Embryonic facial prominence (tissue), 1 donor: ENCODE results near the gene CANT1.
A peak's percentile ranks its signal among the peaks of the same experiment; 100 is the strongest.

Experiments used
- DNase-seq: peaks from one replicate; pipeline ENCODE4 v3.0.0-alpha.2; 2016; ENCODE audit errors: extremely low spot score

CANT1 gene

GRCh38 chr17:79009397-79010303 lies at the start of gene CANT1:
Gene CANT1 (minus strand): TSS chr17:79009764. CDS start chr17:78997622, 12,142 bp downstream.
- DNase-seq: peak; percentile 42

GRCh38 chr17:79057737-79058385 lies 48.3 kb upstream of the CANT1 start:
- DNase-seq: no peak

GRCh38 chr17:79055197-79055596 lies 45.6 kb upstream of the CANT1 start:
- no peak for DNase-seq

- DNase-seq: no peak
Measured at GRCh38 chr17:79054200-79054960, 44.8 kb upstream of the CANT1 start.

GRCh38 chr17:79053251-79053925 lies 43.8 kb upstream of the CANT1 start:
- no peak for DNase-seq

- no peak for DNase-seq
Measured at GRCh38 chr17:79052131-79052530, 42.6 kb upstream of the CANT1 start.

- DNase-seq: no peak
Measured at GRCh38 chr17:79051306-79051705, 41.7 kb upstream of the CANT1 start.

- DNase-seq: no peak
Measured at GRCh38 chr17:79050551-79050950, 41.0 kb upstream of the CANT1 start.

- no peak for DNase-seq
Measured at GRCh38 chr17:79049821-79050220, 40.3 kb upstream of the CANT1 start.

- no peak for DNase-seq
Measured at GRCh38 chr17:79048826-79049755, 39.5 kb upstream of the CANT1 start.

GRCh38 chr17:79047923-79048825 lies 38.6 kb upstream of the CANT1 start:
- DNase-seq: no peak

- DNase-seq: no peak
Measured at GRCh38 chr17:79047291-79047920, 37.8 kb upstream of the CANT1 start.

- no peak for DNase-seq
Measured at GRCh38 chr17:79046916-79047280, 37.3 kb upstream of the CANT1 start.

GRCh38 chr17:79046197-79046915 lies 36.8 kb upstream of the CANT1 start:
- no peak for DNase-seq

GRCh38 chr17:79045842-79046196 lies 36.3 kb upstream of the CANT1 start:
- no peak for DNase-seq

GRCh38 chr17:79045001-79045729 lies 35.6 kb upstream of the CANT1 start:
- DNase-seq: no peak

GRCh38 chr17:79044462-79044861 lies 34.9 kb upstream of the CANT1 start:
- DNase-seq: no peak

GRCh38 chr17:79043931-79044320 lies 34.4 kb upstream of the CANT1 start:
- DNase-seq: no peak
